Activated gamma-delta T cell (primary cell): ENCODE measurements around the gene RAD54L.
"Not testable (repeated sequence)": the region's sequence is repeated elsewhere in the genome, so short reads cannot be mapped to it uniquely, and the experiment has no call there.

Experiments used
- DNase-seq: peaks from one replicate; lab custom pipeline; 2025; lab: John Stamatoyannopoulos, UW

RAD54L gene

DNA sequence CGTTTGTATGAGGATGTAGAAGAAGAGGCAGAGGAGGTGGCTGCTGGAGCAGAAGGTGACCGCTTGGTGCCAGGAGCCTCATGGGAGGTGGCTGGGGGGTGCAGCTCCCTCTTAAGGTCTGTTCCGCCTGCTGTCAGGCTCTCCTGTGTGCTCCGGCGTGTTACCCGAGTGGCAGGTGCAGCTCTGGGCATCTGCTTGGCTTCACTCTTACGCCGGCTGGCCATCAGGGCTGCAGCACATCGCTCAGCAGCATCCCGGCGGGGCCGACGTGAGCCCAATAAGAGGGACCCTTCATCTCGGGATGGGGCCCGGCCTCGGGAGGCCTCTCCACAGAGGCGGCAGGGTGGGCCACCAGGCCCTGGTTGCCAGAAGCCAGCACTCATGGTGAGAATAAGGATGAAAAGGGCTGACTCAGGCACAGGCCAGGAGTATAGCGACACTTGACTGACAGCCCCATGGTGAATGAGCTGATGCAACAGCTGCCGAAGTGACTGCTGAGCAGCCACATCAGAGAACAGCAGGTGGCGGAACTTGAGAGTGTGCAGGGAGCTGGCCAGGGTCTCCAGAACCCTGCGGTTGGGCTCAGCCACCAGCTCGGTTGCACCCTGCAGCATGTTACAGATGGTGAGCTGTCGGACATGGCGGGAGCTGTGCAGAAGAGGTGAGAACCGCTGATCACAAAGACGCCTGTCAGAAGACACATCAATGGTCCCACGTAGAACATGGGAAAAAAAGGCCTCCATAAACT lies 38.3 kb downstream of the RAD54L start:
- DNase-seq = no peak

DNA sequence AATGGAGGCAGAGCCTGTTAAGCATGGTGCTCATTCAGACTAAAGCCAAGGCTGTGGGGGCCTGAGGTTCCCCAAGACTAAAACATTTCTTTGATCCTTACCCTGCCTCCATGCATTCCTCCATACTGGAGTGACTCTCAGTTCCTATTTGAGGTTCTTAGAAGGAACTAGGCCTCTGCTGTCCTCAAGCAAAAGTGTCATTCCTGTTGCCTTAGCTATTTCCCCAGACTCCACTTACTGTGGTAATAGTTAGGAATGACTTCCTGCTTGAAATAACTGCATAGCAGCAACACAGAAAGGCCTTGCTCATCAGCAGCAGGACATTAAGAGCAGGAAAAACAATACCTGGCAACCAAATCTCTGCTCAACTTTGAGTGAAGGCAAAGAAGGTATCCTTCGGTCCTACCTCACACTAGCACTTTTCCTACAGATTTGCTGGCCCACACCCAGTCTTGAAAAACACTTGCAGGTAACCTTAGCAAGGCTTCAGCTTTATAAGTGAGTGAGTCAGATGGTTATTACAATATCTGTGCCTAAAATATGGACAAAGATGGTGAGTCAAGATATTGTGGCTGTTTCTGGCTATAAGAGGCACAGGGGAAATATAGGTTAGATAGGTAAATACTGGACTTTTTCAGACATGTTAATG lies 41.0 kb downstream of the RAD54L start:
- DNase-seq = no peak

DNA sequence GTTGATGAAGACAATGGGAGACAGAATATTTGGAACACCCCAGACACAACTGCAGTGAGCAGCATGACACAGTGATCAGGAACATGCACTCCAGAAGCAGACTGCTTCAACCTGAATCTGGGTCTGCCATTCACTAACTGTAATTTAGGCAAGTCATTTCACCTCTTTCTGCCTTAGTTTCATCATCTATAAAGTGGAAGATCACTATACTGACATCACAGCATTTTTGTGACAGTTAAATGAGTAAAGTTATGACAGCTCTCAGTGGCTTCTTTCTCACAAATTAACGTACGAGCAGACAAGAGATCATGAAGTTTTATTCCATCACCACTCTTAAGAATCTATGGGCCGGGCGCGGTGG lies 41.6 kb downstream of the RAD54L start:
- no peak for DNase-seq

- DNase-seq = no peak
Measured at GRCh38 chr1:46289976-46290375, 42.4 kb downstream of the RAD54L start.

GRCh38 chr1:46295306-46295705 lies 47.7 kb downstream of the RAD54L start:
- no peak for DNase-seq

- DNase-seq = no peak
Measured at GRCh38 chr1:46298387-46298786, 50.8 kb downstream of the RAD54L start.

GRCh38 chr1:46300673-46301405 lies 53.3 kb downstream of the RAD54L start:
- no peak for DNase-seq

DNA sequence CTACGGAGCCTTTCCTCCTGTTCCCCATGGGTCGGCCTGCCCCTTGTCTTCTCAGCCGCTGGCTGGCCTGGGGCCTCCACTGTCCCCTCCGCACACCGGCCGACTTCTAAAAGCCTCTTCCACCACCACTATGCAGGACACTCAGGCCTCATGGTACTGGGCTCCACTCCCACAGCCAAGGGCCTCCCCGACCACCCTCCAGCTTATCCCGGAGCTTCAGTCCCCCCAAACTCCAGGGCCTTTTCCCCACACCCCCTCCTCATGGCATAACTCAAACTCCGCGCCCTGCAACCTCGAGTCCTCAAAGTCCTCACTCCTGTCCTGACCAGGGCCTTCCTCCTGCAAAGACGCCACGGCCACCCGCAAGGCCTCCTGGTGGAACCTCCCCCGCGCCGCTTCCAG lies 53.8 kb downstream of the RAD54L start:
- no peak for DNase-seq

DNA sequence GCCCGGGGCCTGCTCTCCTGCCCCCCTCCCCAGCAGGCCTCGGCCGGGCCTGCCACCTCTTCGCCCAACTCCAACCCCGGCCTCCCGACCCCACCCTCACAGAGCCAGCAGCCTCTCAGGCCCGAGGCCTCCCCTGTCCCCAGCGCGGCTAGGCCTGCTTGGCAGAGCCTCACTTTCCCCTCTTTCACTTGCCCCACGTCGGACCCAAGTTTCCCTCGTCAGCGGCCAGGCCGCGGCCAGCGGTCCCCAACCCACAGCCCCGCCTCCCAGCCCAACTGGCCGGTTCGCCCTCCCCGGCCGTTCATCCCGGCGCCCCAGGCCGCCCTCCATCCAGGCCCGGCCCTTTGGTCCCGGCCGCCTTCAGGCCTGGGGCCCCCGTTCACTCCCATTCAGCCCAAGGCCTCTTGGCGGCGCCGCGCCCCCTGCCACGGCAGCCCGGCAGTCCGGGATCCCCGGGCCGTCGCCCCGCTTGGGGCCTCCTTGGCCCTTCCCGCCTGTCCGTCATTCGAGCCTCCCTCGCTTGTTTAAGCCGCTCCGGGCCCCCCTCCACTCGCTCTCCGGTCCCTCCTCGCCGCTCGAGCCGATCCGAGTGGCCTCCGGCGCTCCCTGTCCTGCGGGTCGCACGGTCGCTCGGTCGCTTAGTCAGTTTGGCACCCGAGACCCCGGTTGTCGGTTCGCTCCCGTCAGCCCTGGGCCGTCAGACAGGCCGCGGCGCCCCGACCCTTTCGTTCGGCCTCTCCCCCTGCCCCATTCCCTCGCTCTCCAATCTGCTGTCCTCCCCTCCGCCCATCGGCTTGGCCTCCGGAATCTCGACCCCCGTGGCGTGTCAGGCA lies 54.5 kb downstream of the RAD54L start:
- DNase-seq = peak; percentile 35

- DNase-seq = peak; percentile 32
Measured at GRCh38 chr1:46302641-46303037, 55.1 kb downstream of the RAD54L start.

DNA sequence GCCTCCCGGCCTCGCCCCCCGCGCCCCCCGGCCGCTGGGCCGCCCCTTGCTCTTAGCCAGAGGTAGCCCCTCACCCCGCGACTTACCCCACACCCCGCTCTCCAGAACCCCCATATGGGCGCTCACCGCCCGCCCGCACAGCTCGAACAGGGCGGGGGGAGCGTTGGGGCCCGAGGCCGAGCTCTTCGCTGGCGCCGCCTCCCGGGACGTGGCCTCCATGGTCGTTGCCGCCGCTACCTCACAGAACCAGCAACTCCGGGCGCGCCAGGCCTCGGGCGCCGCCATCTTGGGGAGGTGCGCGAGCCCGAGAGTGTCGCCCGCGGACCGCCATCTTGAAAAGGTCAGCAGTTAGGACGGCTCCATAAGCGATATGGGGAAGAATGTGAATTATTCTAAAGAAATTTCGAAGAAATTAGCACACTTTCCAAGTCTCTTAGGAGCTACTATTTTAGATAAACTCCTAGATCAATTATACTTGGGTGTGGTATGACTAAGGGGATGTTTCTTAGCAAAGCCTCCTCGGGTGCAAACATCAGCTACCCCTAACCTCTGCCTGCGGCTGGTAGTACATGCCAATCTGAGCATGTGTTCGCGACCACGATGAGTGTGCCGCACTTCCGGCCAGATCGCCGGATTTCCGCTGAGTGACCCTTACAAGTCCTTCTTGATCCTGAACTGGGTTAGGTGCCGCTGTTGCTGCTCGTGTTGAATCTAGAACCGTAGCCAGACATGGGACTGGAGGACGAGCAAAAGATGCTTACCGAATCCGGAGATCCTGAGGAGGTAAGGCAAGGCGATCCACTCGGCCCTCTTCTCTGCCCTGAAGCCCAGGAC lies 55.7 kb downstream of the RAD54L start, which contains the start of the genes LRRC41 and UQCRH:
TSS of gene LRRC41 (minus strand) at position 579 of the 834 bp plus-strand sequence. CDS start at position 285, 294 bp downstream.
TSS of gene UQCRH (plus strand) at position 661 of the 834 bp plus-strand sequence. CDS start at position 730, 69 bp downstream.
- DNase-seq = peak; percentile 86

- DNase-seq = no peak
Measured at GRCh38 chr1:46303872-46304326, 56.3 kb downstream of the RAD54L start.

DNA sequence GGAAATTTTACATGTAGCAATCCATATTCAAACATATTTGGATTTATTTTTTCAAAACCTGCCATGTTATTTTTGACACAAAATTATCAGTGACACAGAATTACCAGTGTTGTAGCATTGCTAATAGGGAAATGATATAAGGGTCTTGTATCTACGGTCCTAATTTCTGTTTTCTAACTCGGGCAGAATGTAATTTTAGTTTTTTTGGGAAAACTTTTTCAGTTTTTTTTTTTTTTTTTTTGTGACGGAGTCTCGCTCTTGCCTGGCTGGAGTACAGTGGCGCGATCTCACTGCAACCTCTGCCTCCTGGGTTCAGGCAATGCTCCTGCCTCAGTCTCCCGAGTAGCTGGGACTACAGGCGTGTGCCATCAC lies 58.6 kb downstream of the RAD54L start:
- DNase-seq = no peak

GRCh38 chr1:46309401-46310159 lies 62.0 kb downstream of the RAD54L start:
- DNase-seq = no peak

DNA sequence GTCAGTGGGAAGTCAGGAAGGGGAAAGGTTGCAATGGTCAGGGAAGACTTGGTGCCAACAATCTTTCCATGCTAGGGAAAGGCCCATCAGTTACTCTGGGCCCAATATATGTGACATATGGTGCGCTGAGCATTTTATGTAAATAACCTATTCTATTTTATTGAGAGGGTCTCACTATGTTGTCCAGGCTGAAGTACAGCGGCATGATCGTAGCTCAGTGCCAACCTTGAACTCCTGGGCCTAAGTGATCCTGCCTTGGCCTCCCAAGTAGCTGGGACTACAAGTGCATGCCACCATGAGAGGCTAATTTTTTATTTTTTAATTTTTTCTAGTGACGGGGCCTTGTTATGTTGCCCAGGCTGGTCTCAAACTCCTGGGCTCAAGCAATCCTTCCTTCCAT lies 62.8 kb downstream of the RAD54L start:
- no peak for DNase-seq

DNA sequence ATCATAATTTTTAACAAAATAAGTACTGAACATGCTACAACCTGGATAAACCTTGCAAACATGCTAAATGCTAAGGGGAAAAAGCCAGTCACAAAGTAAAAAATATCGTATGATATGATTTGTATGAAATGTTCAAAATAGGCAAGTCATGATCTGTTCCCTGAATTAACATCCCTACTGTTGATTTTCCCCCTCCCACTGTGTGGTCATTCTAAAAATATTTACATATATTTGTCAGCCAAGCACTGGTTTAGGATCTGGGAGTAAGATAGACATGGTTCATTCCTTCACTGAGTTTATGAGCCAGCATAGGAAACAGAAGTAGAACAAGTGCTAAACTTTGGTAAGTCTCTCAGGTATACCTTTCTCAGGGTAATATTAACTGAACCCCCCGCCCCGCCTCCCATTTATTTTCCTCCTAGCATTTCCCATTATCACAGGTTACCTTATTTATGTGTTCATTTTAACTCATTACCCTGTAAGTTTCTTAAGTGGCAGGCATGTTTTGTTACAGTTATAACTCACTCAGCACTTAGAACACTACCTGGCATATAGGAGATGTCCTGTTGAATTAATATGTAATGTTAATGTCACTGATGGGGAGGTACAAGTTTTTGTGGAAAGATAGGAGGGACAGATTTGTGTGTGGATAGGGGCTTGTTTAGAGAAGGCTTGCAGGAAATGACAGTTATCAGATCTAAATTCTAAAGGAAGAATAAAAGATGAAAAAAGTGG lies 68.3 kb downstream of the RAD54L start:
- no peak for DNase-seq

- no peak for DNase-seq
Measured at GRCh38 chr1:46317323-46317722, 69.8 kb downstream of the RAD54L start.

DNA sequence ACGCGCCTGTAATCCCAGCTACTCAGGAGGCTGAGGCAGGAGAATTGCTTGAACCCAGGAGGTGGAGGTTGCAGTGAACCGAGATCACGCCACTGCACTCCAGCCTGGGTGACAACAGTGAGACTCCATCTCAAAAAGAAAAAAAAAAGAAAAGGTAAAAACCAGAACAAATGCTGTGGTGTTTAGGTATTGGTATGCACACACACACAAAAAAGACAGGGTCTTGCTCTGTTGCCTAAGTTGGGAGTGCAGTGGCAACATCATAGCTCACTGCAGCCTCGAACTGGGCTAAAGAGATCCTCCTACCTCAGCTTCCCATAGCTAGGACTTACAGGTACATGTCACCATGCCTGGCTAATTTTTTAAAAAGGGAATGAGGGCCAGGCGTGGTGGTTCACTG lies 71.7 kb downstream of the RAD54L start:
- DNase-seq = not testable (repeated sequence)
